ENCODE results near the gene SULF2. TPM values are rescaled to one million over a fixed set of nuclear protein-coding genes. Genes with fewer than 3 reads are reported as not detected.

SULF2 gene
- total and polyA plus RNA-seq, 2 experiments from 2014 or later, result 49.0 to 66.6 TPM

DNA sequence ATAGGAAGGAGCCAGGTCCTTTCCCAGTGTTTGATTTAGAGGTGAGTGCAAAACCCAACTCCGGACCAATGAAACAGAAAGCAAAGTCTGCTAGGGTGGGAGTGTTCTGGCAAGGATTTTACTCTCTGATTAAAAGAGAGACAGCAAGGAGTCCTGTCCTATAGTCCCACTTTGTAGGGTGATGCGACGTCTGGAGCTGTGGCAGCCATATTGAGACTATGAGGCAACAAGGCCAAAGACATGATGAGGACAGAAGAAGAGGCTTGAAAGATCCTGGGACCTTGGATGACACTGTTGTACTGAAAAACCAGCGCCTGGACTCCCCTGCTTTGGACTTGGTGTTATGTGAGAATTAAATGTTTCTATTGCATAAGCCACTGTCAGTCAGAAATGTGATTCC, 8.1 kb downstream of the SULF2 start:
- no peaks in the 10 kb centered on the region for H3K9me2 ChIP-seq (replicated peaks; ENCODE audit: insufficient read depth)
- TF ChIP-seq EZH2phosphoT487 (IDR thresholded peaks at IDR 0.05; ENCODE audit: low read depth, severe bottlenecking, unreplicated experiment) (no peak), EZH2 (IDR thresholded peaks at IDR 0.05; ENCODE audit: borderline replicate concordance) (no peak), CTCF (IDR thresholded peaks at IDR 0.05; ENCODE audit: poor library complexity) (no peak)
- 96% methylated on average over 4 of the region's 4 CpGs for WGBS (ENCODE audit: low lambda C conversion rate, missing lambda C conversion rate)
- no peaks in the 10 kb centered on the region for H4K20me1 ChIP-seq (ENCODE audit: insufficient read depth, poor library complexity, severe bottlenecking)
- DNase-seq (ENCODE audit: low spot score), result no peak
- no peak overlapping the region for H3K4me3 ChIP-seq
- peaks cover 71% of the 10 kb centered on the region for H3K79me2 ChIP-seq
- H3K27ac ChIP-seq, result no peak overlapping the region
- no peaks in the 10 kb centered on the region for H3K36me3 ChIP-seq (replicated peaks; ENCODE audit: insufficient read depth, low read depth)
- H3K4me1 ChIP-seq (ENCODE audit: insufficient read depth), result peaks cover 6% of the 10 kb centered on the region
- H2AFZ ChIP-seq, result no peak overlapping the region
- no peaks in the 10 kb centered on the region for H3K9me3 ChIP-seq (ENCODE audit: low read depth)
- no peaks in the 10 kb centered on the region for H3K27me3 ChIP-seq
- no peak overlapping the region for H3K4me2 ChIP-seq

DNA sequence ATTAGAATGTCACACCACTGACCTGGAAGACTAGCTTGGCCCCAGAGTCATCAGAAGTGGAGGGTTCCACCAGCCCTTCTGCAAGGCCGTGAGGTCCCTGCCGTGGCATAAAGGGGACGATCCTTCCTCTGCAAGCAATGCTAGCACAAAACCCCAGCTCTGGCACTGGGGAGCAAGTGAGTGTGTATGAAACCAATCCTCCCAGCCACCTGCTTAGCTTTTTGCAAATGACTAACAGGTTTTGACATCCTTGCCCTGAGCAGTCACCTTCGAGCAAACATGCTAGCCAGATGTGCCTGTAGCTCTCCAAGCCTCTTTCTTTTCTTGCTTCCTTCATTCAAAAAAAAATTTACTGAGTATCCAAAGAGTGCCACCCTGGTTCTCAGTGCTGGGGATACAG, 8.6 kb downstream of the SULF2 start:
- Histone ChIP-seq H3K27ac (no peak overlapping the region), H3K4me1 (ENCODE audit: insufficient read depth) (peaks cover 6% of the 10 kb centered on the region), H2AFZ (no peak overlapping the region), H3K36me3 (replicated peaks; ENCODE audit: insufficient read depth, low read depth) (no peaks in the 10 kb centered on the region), H3K79me2 (peaks cover 66% of the 10 kb centered on the region), H3K27me3 (no peaks in the 10 kb centered on the region), H3K4me3 (no peak overlapping the region), H3K9me2 (replicated peaks; ENCODE audit: insufficient read depth) (no peaks in the 10 kb centered on the region), H3K4me2 (no peak overlapping the region), H3K9me3 (ENCODE audit: low read depth) (no peaks in the 10 kb centered on the region), H4K20me1 (ENCODE audit: insufficient read depth, poor library complexity, severe bottlenecking) (no peaks in the 10 kb centered on the region)
- TF ChIP-seq EZH2 (IDR thresholded peaks at IDR 0.05; ENCODE audit: borderline replicate concordance) (no peak), CTCF (IDR thresholded peaks at IDR 0.05; ENCODE audit: poor library complexity) (no peak), EZH2phosphoT487 (IDR thresholded peaks at IDR 0.05; ENCODE audit: low read depth, severe bottlenecking, unreplicated experiment) (no peak)
- no peak for DNase-seq (ENCODE audit: low spot score)
- WGBS (ENCODE audit: low lambda C conversion rate, missing lambda C conversion rate), result 83% methylated on average over 4 of the region's 4 CpGs

GRCh38 chr20:47775841-47776240, 9.4 kb downstream of the SULF2 start:
- Histone ChIP-seq H3K9me2 (replicated peaks; ENCODE audit: insufficient read depth) (no peaks in the 10 kb centered on the region), H3K4me2 (no peak overlapping the region), H2AFZ (no peak overlapping the region), H3K4me3 (no peak overlapping the region), H3K27ac (no peak overlapping the region), H3K4me1 (ENCODE audit: insufficient read depth) (peaks cover 6% of the 10 kb centered on the region), H3K79me2 (peaks cover 63% of the 10 kb centered on the region), H3K27me3 (no peaks in the 10 kb centered on the region), H3K9me3 (ENCODE audit: low read depth) (no peaks in the 10 kb centered on the region), H3K36me3 (replicated peaks; ENCODE audit: insufficient read depth, low read depth) (no peaks in the 10 kb centered on the region), H4K20me1 (ENCODE audit: insufficient read depth, poor library complexity, severe bottlenecking) (no peaks in the 10 kb centered on the region)
- DNase-seq (ENCODE audit: low spot score), result no peak
- 89% methylated on average over 5 of the region's 5 CpGs for WGBS (ENCODE audit: low lambda C conversion rate, missing lambda C conversion rate)
- TF ChIP-seq EZH2 (IDR thresholded peaks at IDR 0.05; ENCODE audit: borderline replicate concordance), result no peak
- TF ChIP-seq EZH2phosphoT487 (IDR thresholded peaks at IDR 0.05; ENCODE audit: low read depth, severe bottlenecking, unreplicated experiment), result no peak
- TF ChIP-seq CTCF (IDR thresholded peaks at IDR 0.05; ENCODE audit: poor library complexity), result no peak

GRCh38 chr20:47775039-47775438, 10.2 kb downstream of the SULF2 start:
- no peaks in the 10 kb centered on the region for H3K9me3 ChIP-seq (ENCODE audit: low read depth)
- TF ChIP-seq EZH2 (IDR thresholded peaks at IDR 0.05; ENCODE audit: borderline replicate concordance) (no peak), EZH2phosphoT487 (IDR thresholded peaks at IDR 0.05; ENCODE audit: low read depth, severe bottlenecking, unreplicated experiment) (no peak), CTCF (IDR thresholded peaks at IDR 0.05; ENCODE audit: poor library complexity) (no peak)
- H3K27ac ChIP-seq, result no peak overlapping the region
- H3K4me1 ChIP-seq (ENCODE audit: insufficient read depth), result peaks cover 6% of the 10 kb centered on the region
- no peaks in the 10 kb centered on the region for H4K20me1 ChIP-seq (ENCODE audit: insufficient read depth, poor library complexity, severe bottlenecking)
- no peaks in the 10 kb centered on the region for H3K27me3 ChIP-seq
- H3K4me2 ChIP-seq, result no peak overlapping the region
- H3K4me3 ChIP-seq, result no peak overlapping the region
- H3K9me2 ChIP-seq (replicated peaks; ENCODE audit: insufficient read depth), result no peaks in the 10 kb centered on the region
- 90% methylated on average over 5 of the region's 5 CpGs for WGBS (ENCODE audit: low lambda C conversion rate, missing lambda C conversion rate)
- no peak overlapping the region for H2AFZ ChIP-seq
- peaks cover 62% of the 10 kb centered on the region for H3K79me2 ChIP-seq
- H3K36me3 ChIP-seq (replicated peaks; ENCODE audit: insufficient read depth, low read depth), result no peaks in the 10 kb centered on the region
- DNase-seq (ENCODE audit: low spot score), result no peak

Data from hepatocyte (in vitro differentiated cells).